ENCODE measurements around the gene SPATA25.
"Not testable (repeated sequence)": the region's sequence is repeated elsewhere in the genome, so short reads cannot be mapped to it uniquely, and the experiment has no call there.

SPATA25 gene, protein sequence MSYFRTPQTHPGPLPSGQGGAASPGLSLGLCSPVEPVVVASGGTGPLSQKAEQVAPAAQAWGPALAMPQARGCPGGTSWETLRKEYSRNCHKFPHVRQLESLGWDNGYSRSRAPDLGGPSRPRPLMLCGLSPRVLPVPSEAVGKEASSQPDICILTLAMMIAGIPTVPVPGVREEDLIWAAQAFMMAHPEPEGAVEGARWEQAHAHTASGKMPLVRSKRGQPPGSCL

GRCh38 chr20:45887346-45887715 is at the start of gene SPATA25:
SPATA25 (minus strand) TSS chr20:45887622; CDS start chr20:45887590, 32 bp downstream.
- no peak for DNase-seq

DNA sequence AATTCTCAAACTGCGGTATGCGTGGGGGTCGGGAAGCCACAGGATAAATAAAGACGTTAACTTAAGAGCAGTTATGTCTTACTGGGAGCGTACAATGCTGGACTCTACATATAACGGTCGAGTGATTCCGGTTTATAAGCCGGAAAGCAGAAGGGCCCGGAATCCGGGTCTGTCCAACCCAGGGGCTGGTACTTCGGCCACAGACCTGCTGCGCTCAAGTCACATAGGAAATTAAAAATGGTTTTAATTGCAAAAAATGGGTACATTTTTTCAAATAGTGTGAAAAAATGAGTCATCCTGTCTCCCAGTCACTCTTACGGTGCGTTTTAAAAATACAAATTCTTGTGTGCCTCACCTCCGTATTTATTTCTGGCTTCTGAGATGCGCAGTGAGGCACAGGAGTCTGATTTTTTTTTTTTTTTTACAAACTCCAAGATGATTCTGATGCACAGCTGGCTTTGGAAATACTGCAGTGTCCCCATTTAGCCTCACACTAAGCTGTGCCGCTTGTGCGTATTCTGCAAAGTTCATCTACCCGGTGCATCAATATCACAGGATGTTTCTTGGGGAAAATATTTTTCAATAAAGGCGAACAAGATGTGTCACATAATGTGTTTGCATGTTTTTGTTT is 48.1 kb upstream of the SPATA25 start:
- DNase-seq = no peak

DNA sequence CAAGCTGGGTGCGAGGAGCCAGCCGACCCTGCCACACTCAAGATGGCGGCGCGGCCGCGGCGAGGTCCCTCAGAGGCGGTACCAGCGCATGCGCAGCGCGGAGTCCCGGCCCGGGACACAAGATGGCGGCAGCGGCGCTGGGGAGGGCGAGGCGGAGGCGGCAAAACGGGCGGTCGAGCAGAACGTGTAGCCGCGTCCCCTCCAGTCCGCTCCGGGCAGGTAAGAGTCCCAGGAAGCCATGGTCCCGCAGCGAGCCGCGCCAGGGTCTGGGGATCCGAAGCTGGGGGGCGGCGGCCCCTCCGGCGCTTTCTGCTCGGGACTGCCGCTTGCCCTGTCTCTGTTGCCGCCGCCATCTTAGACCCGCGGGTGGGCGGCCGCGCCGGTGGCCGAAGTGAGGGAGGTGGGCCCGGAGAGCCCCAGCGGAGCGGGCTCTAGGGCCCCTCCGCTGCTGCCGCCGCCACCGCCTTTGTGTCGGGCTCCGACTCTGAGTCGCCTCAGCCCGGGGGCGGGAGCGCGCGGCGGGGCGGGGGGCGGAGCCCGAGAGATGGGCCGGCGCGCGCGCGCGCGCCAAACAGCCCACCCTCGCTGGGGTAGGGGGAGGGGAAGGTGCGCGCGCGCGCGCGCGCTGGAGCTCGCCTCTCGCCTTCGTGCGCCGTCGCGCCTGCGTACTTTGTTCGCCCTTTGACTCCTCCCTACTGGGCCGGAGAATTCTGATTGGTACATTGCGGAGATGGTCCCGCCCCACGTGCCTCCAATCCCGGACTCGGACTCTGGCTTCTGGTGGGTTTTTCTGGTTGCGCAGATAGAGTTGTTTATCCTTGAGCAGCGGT is 47.4 kb upstream of the SPATA25 start, which contains the start of gene PCIF1:
Gene PCIF1 (plus strand): TSS at position 98 of the 830 bp plus-strand sequence. CDS start 4,317 bp downstream, outside the sequence.
- peak; percentile 97 for DNase-seq

- peak; percentile 53 for DNase-seq
These were observed 46.7 kb upstream of the SPATA25 start for GRCh38 chr20:45934046-45934585.

DNA sequence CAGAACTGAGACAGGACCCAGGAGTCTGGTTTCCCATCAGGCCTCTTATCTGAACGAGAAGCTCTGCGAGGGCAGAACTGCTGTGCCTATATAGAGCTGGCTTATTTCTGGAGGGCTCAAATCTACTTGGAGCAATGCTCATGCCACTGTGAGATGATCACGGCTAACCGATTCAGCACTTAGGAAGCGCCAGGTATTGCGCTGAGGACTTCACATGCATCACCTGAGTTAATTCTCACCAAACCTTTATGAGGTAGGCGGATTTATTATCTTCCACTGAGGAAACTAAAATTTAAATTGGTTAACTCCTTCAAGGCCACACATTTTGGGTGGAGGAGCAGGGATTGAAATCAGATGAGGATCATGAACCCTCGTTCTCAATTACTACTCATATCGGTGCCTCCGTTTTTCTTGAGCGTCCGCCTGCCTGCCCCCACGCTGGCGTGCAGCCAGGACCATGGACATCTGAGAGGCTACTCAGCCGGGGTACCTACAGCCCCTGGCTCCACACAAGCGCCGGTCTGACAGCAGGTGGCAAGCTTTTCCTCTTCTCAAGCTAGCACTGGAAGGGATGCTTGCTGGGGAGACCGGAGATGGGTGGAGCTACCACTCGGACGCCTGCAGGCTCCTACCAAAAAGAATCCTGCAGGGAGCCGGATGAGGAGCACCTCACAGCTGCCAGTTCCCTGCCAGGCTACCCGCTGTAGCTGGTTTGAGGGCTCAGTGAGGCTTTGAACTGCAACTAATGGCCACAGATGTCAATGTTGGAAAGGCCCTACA is 46.0 kb upstream of the SPATA25 start:
- peak; percentile 65 for DNase-seq

- not testable (repeated sequence) for DNase-seq
These were observed 44.3 kb upstream of the SPATA25 start for GRCh38 chr20:45931680-45932079.

GRCh38 chr20:45927071-45927878 is 39.9 kb upstream of the SPATA25 start:
- no peak for DNase-seq

GRCh38 chr20:45926731-45927070 is 39.3 kb upstream of the SPATA25 start:
- DNase-seq = no peak

- no peak for DNase-seq
These were observed 38.5 kb upstream of the SPATA25 start for GRCh38 chr20:45925821-45926506.

GRCh38 chr20:45924391-45925261 is 37.2 kb upstream of the SPATA25 start:
- DNase-seq = no peak

GRCh38 chr20:45921337-45922189 is 34.1 kb upstream of the SPATA25 start:
- DNase-seq = no peak

DNA sequence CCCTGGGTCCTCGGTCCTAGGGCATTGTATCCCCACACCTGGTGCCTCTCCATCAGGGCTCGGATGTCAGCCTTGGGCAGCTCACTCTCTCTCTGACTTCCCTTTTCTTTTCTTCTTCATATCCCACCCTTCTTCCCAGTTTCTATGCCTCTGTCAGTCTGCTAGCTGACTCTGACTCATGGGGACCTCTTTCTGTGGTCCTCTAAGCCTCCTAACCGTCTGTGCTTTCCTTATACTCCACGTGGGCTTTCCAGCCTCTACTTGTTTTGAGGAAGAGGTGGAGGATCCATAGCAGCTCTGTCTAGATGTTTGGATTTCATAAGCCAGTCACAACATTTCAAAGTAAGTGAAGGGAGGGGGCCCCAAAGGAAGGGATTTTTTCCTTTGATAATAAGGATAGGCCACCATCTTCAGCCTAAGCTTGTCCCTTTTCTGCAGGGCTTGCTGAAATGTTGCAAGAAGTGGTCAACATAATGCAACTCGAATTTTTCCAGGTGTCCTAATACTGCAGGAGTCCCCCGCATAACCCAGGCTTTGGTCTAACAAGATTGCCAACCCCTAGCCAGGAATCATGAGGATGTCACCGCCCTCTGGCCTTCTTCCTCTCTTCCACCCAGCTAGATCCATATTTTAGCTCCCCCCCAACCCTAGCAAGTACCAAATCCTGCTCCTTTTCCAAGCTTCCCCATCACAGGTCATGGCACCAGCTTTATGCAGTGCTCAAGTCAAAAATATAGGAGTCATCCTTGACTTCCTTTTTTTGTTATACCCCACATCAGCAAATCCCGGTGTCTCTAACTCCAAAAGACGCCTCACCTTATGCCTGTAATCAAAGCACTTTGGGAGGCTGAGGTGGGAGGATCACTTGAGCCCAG is 33.3 kb upstream of the SPATA25 start:
- no peak for DNase-seq

- no peak for DNase-seq
These were observed 32.3 kb upstream of the SPATA25 start for GRCh38 chr20:45919542-45920399.

DNA sequence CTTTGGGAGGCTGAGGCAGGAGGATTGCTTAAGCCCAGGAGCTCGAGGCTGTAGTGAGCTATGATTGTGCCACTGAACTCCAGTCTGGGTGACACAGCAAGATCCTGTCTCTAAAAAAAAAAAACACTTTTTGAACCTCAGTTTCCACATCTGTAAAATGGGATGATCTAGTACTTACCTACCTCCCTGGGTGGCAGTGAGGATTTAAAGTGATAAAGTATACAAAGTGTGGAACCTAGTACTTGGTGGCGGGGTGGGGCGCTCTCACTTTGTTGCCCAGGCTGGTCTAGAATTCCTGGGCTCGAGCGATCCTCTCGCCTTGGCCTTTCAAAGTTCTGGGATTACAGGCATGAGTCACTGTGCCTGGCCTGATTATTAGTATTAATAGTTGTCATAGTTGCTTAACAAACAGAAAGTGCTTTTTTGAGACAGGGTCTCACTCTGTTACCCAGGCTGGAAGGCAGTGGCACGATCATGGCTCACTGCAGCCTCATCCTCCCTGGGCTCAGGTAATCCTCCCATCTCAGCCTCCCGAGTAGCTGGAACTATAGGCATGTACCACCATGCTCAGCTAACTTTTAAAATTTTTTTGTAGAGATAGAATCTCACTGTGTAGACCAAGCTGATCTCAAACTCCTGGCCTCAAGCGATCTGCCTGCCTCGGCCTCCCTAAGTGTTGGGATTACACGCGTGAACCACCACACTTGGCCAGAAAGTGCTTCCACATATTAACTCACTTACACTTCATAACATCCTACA is 31.5 kb upstream of the SPATA25 start:
- no peak for DNase-seq

DNA sequence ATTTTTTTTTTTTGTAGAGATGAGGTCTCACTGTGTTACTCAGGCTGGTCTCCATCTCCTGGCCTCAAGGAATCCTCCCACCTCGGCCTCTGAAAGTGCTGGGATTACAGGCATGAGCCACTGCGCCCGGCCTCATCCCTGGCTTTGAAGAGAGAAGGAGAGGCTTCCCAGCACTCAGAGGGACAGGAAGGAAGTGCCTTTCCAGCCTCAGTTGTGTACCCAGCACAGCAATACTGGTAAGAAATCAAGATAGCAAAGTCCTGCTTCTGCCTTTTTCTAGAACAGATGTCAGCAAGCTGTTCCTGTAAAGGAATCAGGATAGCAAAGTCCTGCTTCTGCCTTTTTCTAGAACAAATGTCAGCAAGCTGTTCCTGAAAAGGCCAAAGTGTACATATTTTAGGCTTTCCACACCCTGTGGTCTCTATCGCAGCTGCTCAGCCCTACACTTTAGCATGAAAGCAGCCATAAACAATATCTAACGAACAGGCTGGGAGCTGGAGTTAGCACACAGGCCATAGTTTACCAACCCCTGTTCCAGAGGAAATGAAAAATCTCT is 30.8 kb upstream of the SPATA25 start:
- DNase-seq = no peak

- DNase-seq = no peak
These were observed 30.3 kb upstream of the SPATA25 start for GRCh38 chr20:45917790-45918141.

Data from CD4-positive, alpha-beta T cell treated with Interferon gamma for 1 hour (primary cell).